H1 (cell line): Measurements from ENCODE around the gene SLC35G6.

Source experiments
- BRCA1 ChIP-seq: IDR thresholded peaks from 2 replicates; pipeline ENCODE4 v1.6.1; 2012; ENCODE audit warnings: low read depth, low read length, improper control_type of control experiment
- CHD2 ChIP-seq: IDR thresholded peaks from 2 replicates; pipeline ENCODE4 v1.6.1; 2012; ENCODE audit warnings: low read length, improper control_type of control experiment
- CTCF ChIP-seq, 3 experiments: IDR thresholded peaks; 1 replicate in 2 of 3; 2 replicates in 1 of 3; pipeline versions ENCODE4 v1.5.1 to v1.6.1; 2011; ENCODE audit warnings: low read length in 3 of 3, mild to moderate bottlenecking in 3 of 3, inconsistent platforms in 2 of 3, low read depth in 1 of 3, moderate library complexity in 1 of 3; ENCODE audit not compliant: insufficient read depth in 1 of 3; ENCODE audit errors: control extremely low read depth in 1 of 3
- EZH2 ChIP-seq: fragments of 200-600 bp; sonication (generic); IDR thresholded peaks from 2 replicates; pipeline ENCODE4 v1.7.1; 2012; ENCODE audit warnings: low read depth, mild to moderate bottlenecking, moderate library complexity, low read length, inconsistent platforms; ENCODE audit not compliant: severe bottlenecking
- JUND ChIP-seq: IDR thresholded peaks from 2 replicates; pipeline ENCODE4 v1.6.1; 2011; ENCODE audit warnings: mild to moderate bottlenecking, improper control_type of control experiment, low read length
- POLR2A ChIP-seq, 2 experiments: IDR thresholded peaks; 1 replicate in 1 of 2; 2 replicates in 1 of 2; pipeline ENCODE4 v1.6.1; 2011; ENCODE audit warnings: low read depth in 2 of 2, low read length in 2 of 2, mild to moderate bottlenecking in 2 of 2; ENCODE audit errors: control extremely low read depth in 1 of 2
- RBBP5 ChIP-seq: IDR thresholded peaks from 2 replicates; pipeline ENCODE4 v1.7.1; 2012; ENCODE audit warnings: low read depth, mild to moderate bottlenecking, inconsistent platforms, low read length, moderate library complexity, borderline replicate concordance
- SIN3A ChIP-seq, 2 experiments: IDR thresholded peaks in 1 of 2; conservative IDR thresholded peaks in 1 of 2; 2 replicates each; pipeline ENCODE4 v1.6.1; 2011 to 2012; ENCODE audit warnings: low read length in 2 of 2, improper control_type of control experiment in 1 of 2, low read depth in 1 of 2, mild to moderate bottlenecking in 1 of 2
- TAF7 ChIP-seq: optimal IDR thresholded peaks from 2 replicates; pipeline ENCODE3; 2011; ENCODE audit warnings: low read depth, mild to moderate bottlenecking, inconsistent platforms, low read length, moderate library complexity, borderline replicate concordance

- TF ChIP-seq POLR2A (IDR thresholded peaks at IDR 0.05; ENCODE audit: control extremely low read depth in 1 of 2, low read depth in 2 of 2, low read length in 2 of 2) (no peak), BRCA1 (no peak), TAF7 (peak; percentile 31), EZH2 (no peak), CTCF (IDR thresholded peaks at IDR 0.05; ENCODE audit: control extremely low read depth in 1 of 3, insufficient read depth in 1 of 3, low read depth in 1 of 3, low read length in 3 of 3) (no peak), RBBP5 (no peak), JUND (no peak), SIN3A (conservative IDR thresholded peaks at IDR 0.05 in 1 of 2, IDR thresholded peaks at IDR 0.05 in 1 of 2; ENCODE audit: low read depth in 1 of 2, low read length in 2 of 2) (peak; percentile 28 to 50; a peak in 3 of 4 replicates), CHD2 (no peak)
Measured at GRCh38 chr17:7437950-7438614, 43.2 kb upstream of the SLC35G6 start.
